Fibroblast of lung (primary cell): Measurements from ENCODE around the gene PPP4R1.

Experiments used
- CTCF ChIP-seq, 2 donors: IDR thresholded peaks in 1 of 2; conservative IDR thresholded peaks in 1 of 2; 1 replicate in 1 of 2; 2 replicates in 1 of 2; pipeline ENCODE4 v1.5.1; 2011 to 2012; ENCODE audit warnings: low read length in 2 of 2, control low read depth in 1 of 2, inconsistent platforms in 1 of 2, low read depth in 1 of 2, mild to moderate bottlenecking in 1 of 2
- EZH2 ChIP-seq: IDR thresholded peaks from 2 replicates; pipeline ENCODE4 v1.5.1; 2012; ENCODE audit warnings: low read length, control low read depth, mild to moderate bottlenecking; ENCODE audit errors: missing control alignments

- TF ChIP-seq CTCF (conservative IDR thresholded peaks at IDR 0.05 in 1 of 2, IDR thresholded peaks at IDR 0.05 in 1 of 2; ENCODE audit: low read depth in 1 of 2, low read length in 2 of 2) = no peak
- no peak for TF ChIP-seq EZH2
Observed at GRCh38 chr18:9613550-9614400, 584 bp downstream of the PPP4R1 start.
